BJ (cell line): ENCODE results near the gene CACNG1. TPM values are rescaled to one million over a fixed set of nuclear protein-coding genes. Genes with fewer than 3 reads are reported as not detected.

Experiments used
- CTCF ChIA-PET: fragments of 350-600 bp; formaldehyde crosslinking; extraction: SDS; loops from one replicate; lab custom pipeline; 2021; ENCODE audit warnings: antibody characterized with exemption, inconsistent platforms; lab: Yijun Ruan, JAX
- POLR2A ChIA-PET: fragments of 300-600 bp; sonication (Branson Sonifier 250); formaldehyde crosslinking; extraction: SDS; loops from one replicate; lab custom pipeline; 2021; ENCODE audit warnings: antibody characterized with exemption; lab: Charles Lee
- DNase-seq: peaks from one replicate; pipeline ENCODE4 v3.0.0-alpha.2; 2011; ENCODE audit warnings: low read depth
- H3K27me3 ChIP-seq: 2 replicates; pipeline ENCODE4 v1.6.0; 2011; ENCODE audit warnings: low read length; ENCODE audit not compliant: control insufficient read depth, insufficient read depth
- H3K36me3 ChIP-seq: 2 replicates; pipeline ENCODE4 v1.5.1; 2011; ENCODE audit warnings: low read length; ENCODE audit not compliant: control insufficient read depth, insufficient read depth
- H3K4me3 ChIP-seq: 2 replicates; pipeline ENCODE4 v1.5.1; 2011; ENCODE audit warnings: low read depth, mild to moderate bottlenecking, control low read depth, low read length
- CTCF ChIP-seq: IDR thresholded peaks from 2 replicates; pipeline ENCODE4 v1.5.1; 2011; ENCODE audit warnings: low read depth, mild to moderate bottlenecking, control low read depth, inconsistent platforms, low read length, moderate library complexity; ENCODE audit not compliant: insufficient read depth
- polyA plus RNA-seq: library from polyadenylated mRNA; depleted of rRNA; stranded (reverse); fragments of >200 nt; gene quantifications from 2 replicates; pipeline ENCODE4 v1.2.3, GENCODE V29; 2011

Gene CACNG1
- polyA plus RNA-seq, 1 experiment, result not detected

GRCh38 chr17:67079491-67079890 lies 35.1 kb downstream of the CACNG1 start:
- Histone ChIP-seq H3K27me3 (no peaks in the 10 kb centered on the region), H3K4me3 (no peak overlapping the region), H3K36me3 (peaks cover 5% of the 10 kb centered on the region)
- DNase-seq, result no peak
- POLR2A ChIA-PET, result interaction anchor here (0.6 kb wide), 1 partner anchor 9 kb away, joined by 3 read pairs; no protein-coding TSS in a partner anchor
- CTCF ChIA-PET, result interaction anchor here (1.0 kb wide), 2 partner anchors 22 to 79 kb away, joined by 3 read pairs; no protein-coding TSS in a partner anchor
- TF ChIP-seq CTCF, result no peak

GRCh38 chr17:67080804-67081203 lies 36.5 kb downstream of the CACNG1 start:
- Histone ChIP-seq H3K36me3 (peaks cover 7% of the 10 kb centered on the region), H3K27me3 (no peaks in the 10 kb centered on the region), H3K4me3 (no peak overlapping the region)
- ChIA-PET CTCF (interaction anchor here (1.3 to 1.4 kb wide), 2 partner anchors 12 to 18 kb away, joined by 3 to 6 read pairs; no protein-coding TSS in a partner anchor), POLR2A (no interaction called here)
- TF ChIP-seq CTCF, result no peak
- no peak for DNase-seq

GRCh38 chr17:67082107-67082506 lies 37.8 kb downstream of the CACNG1 start:
- ChIA-PET POLR2A (no interaction called here), CTCF (interaction anchor here (0.7 kb wide), 1 partner anchor 1525 kb away, joined by 3 read pairs; no protein-coding TSS in a partner anchor)
- H3K4me3 ChIP-seq, result no peak overlapping the region
- H3K36me3 ChIP-seq, result peaks cover 5% of the 10 kb centered on the region
- H3K27me3 ChIP-seq, result no peaks in the 10 kb centered on the region
- TF ChIP-seq CTCF, result no peak
- DNase-seq, result no peak

DNA sequence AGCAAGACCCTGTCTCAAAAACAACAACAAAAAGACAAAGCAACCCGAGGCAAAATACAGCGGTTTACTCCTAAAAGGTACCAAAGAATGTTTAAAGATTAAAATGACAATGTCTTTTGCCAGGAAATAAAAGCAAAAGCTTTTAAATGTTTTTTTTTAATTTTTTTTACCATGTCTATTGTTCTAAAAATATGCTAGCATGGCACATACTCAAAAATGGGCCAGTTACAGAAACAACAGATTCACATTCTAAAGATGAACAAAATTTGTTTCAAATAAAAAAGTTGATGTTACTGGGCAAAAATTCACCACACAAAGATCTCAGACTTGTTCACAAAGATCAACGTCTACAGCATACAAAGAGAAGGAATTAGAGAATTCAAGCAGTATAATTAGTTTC lies 41.1 kb downstream of the CACNG1 start:
- ChIA-PET POLR2A (no interaction called here), CTCF (interaction anchor here (1.6 kb wide), 1 partner anchor 9 kb away, joined by 5 read pairs; no protein-coding TSS in a partner anchor)
- Histone ChIP-seq H3K27me3 (no peaks in the 10 kb centered on the region), H3K36me3 (peaks cover 5% of the 10 kb centered on the region), H3K4me3 (no peak overlapping the region)
- TF ChIP-seq CTCF, result no peak
- DNase-seq, result no peak

GRCh38 chr17:67088639-67089038 lies 44.3 kb downstream of the CACNG1 start:
- ChIA-PET POLR2A (interaction anchor here (0.6 kb wide), 1 partner anchor 10 kb away, joined by 3 read pairs; no protein-coding TSS in a partner anchor), CTCF (no interaction called here)
- no peak for TF ChIP-seq CTCF
- DNase-seq, result no peak
- H3K4me3 ChIP-seq, result no peak overlapping the region
- H3K27me3 ChIP-seq, result no peaks in the 10 kb centered on the region
- H3K36me3 ChIP-seq, result peaks cover 4% of the 10 kb centered on the region
